Lung microvascular endothelial cell (primary cell): Measurements from ENCODE around the gene TMEM44. TPM values are rescaled to one million over a fixed set of nuclear protein-coding genes. Genes with fewer than 3 reads are reported as not detected.
"Not testable (repeated sequence)": the region's sequence is repeated elsewhere in the genome, so short reads cannot be mapped to it uniquely, and the experiment has no call there.

Source experiments
- DNase-seq, 2 donors: peaks; one replicate each; pipeline versions ENCODE4 v3.0.0 to v3.0.0-alpha.2; 2010; ENCODE audit warnings: low read depth in 2 of 2
- total RNA-seq: library from RNA; depleted of rRNA; stranded (reverse); fragments of >200 nt; gene quantifications from 2 replicates; pipeline ENCODE4 v1.2.1, GENCODE V29; 2014

TMEM44 gene
- total RNA-seq, 1 donor from 2014 or later: 48.6 TPM

- DNase-seq: no peak
Observed at GRCh38 chr3:194642769-194643168, 9.6 kb upstream of the TMEM44 start.

GRCh38 chr3:194640829-194641228 is 7.6 kb upstream of the TMEM44 start:
- peak; percentile 71 to 80 for DNase-seq

GRCh38 chr3:194638991-194639605 is 5.9 kb upstream of the TMEM44 start:
- no peak for DNase-seq

GRCh38 chr3:194637541-194638400 is 4.6 kb upstream of the TMEM44 start:
- DNase-seq: no peak

- no peak for DNase-seq
Observed at GRCh38 chr3:194637066-194637465, 3.8 kb upstream of the TMEM44 start.

GRCh38 chr3:194632809-194633348 is 340 bp downstream of the TMEM44 start:
- DNase-seq: peak; percentile 50 to 52

- DNase-seq: no peak
Observed at GRCh38 chr3:194632226-194632808, 902 bp downstream of the TMEM44 start.

GRCh38 chr3:194631696-194632095 is 1.5 kb downstream of the TMEM44 start:
- peak; percentile 18 to 24 for DNase-seq

GRCh38 chr3:194630681-194631080 is 2.5 kb downstream of the TMEM44 start:
- DNase-seq: not testable (repeated sequence)

GRCh38 chr3:194624956-194625355 is 8.3 kb downstream of the TMEM44 start:
- no peak for DNase-seq

GRCh38 chr3:194623449-194624290 is 9.5 kb downstream of the TMEM44 start:
- DNase-seq: no peak

- no peak for DNase-seq
Observed at GRCh38 chr3:194622621-194623340, 10.4 kb downstream of the TMEM44 start.

GRCh38 chr3:194621947-194622346 is 11.3 kb downstream of the TMEM44 start:
- DNase-seq: no peak

- no peak for DNase-seq
Observed at GRCh38 chr3:194620196-194620595, 13.0 kb downstream of the TMEM44 start.

GRCh38 chr3:194619741-194620140 is 13.5 kb downstream of the TMEM44 start:
- DNase-seq: no peak

- DNase-seq: no peak
Observed at GRCh38 chr3:194618858-194619608, 14.2 kb downstream of the TMEM44 start.

- peak in 1 of 2 donors; percentile 29 for DNase-seq
Observed at GRCh38 chr3:194617827-194618226, 15.4 kb downstream of the TMEM44 start.

- DNase-seq: no peak
Observed at GRCh38 chr3:194617143-194617671, 16.0 kb downstream of the TMEM44 start.

GRCh38 chr3:194615226-194615625 is 18.0 kb downstream of the TMEM44 start:
- peak in 1 of 2 donors; percentile 63 for DNase-seq

GRCh38 chr3:194612221-194612620 is 21.0 kb downstream of the TMEM44 start:
- no peak for DNase-seq
